ENCODE measurements around the gene MBP. TPM values are rescaled to one million over a fixed set of nuclear protein-coding genes. Genes with fewer than 3 reads are reported as not detected.

The MBP gene
- total RNA-seq, 1 experiment from 2014 or later: 15.6 TPM

DNA sequence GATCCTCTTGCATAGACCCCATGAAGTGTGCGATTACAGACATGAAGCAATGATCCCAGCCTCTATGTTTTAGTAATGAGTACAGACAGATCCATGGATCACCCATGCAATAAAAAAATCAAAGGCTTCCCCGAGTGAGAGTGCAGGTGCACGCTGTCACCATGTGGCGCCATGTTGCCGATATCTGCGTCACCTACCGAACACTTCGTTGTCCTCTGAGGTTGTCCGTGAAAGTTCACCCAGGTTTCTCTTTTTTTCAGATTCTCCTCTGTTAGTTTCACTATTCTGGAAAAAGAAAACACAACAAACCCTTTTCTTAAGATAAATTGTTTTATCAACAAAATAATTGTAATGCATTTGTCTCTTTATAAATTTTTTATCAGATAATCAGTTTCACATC is 66.5 kb downstream of the MBP start:
- DNase-seq (ENCODE audit: low read depth): no peak

DNA sequence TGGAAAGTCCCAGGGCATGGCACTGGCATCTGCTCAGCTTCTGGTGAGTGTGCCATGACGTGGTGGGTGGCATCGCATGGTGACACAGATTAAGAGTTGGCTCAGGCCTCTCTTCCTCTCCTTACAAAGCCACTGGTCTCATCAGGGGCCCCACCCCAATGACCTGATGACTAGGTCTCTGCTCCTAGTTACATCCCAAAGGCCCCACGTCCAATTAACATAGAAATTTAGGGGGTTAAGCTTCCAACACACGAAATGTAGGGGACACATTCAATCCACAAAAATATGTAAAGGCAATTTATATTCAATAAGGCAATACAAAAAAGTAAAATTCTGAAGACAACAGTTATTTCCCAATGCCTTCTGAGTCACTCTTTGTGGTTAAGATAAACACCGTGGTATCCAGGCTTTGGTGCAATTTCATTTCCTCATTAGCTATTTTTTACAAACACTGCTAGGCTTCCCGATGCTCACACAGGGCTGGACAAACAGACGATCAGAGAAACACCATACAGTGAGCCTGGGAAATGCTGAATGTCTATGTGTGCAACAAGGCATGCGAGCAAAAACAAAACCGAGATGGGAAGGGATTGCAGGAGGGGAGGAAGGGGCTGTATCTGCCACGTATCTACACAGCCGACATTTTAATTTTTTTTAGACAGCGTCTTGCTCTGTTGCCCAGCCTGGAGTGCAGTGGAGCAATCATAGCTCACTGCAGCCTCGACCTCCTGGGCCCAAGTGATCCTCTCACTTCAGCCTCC is 67.2 kb downstream of the MBP start:
- peak; percentile 91 for DNase-seq (ENCODE audit: low read depth)

DNA sequence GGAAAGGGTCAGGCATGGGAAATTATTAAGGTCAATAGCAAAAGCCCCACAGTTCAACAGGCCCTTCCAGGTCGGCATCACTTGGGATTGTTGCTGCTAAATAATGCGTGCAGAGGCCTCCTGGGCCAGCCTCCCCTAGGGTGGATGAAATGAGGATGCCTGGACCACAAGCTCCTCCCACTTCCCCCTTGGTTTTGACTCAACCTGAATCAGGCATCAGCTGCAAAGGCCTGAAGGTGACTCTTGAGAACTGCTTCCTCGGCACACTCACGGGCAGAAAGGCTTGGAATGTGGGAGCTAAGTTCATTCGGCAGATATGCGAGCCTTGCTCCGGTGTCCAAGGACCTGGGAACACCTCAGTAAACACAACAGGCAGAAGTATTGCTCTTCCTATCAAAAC is 69.3 kb downstream of the MBP start:
- DNase-seq (ENCODE audit: low read depth): peak; percentile 75

DNA sequence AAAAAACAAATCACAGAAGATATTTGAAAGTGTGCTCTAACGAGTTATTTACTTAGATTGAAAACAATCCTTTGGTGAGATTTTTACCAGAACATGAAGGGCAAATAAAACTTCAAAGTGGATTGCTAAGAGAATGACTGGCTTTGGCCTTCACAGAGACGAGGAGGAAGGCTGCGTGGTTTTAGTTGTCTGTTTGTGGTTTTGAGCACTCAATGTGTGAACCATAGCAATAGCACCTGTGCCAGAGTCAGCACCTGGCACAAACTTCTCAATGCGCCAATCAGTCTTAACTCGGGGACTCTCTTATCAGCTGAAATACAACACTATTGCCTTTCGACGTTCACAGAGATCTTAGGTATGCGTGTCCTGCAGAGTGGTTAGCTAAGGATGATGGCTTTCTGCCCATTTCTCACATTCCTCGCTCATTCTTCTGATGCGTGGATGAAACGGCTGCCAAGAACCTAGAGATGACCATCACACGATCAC is 70.0 kb downstream of the MBP start:
- DNase-seq (ENCODE audit: low read depth): no peak

DNA sequence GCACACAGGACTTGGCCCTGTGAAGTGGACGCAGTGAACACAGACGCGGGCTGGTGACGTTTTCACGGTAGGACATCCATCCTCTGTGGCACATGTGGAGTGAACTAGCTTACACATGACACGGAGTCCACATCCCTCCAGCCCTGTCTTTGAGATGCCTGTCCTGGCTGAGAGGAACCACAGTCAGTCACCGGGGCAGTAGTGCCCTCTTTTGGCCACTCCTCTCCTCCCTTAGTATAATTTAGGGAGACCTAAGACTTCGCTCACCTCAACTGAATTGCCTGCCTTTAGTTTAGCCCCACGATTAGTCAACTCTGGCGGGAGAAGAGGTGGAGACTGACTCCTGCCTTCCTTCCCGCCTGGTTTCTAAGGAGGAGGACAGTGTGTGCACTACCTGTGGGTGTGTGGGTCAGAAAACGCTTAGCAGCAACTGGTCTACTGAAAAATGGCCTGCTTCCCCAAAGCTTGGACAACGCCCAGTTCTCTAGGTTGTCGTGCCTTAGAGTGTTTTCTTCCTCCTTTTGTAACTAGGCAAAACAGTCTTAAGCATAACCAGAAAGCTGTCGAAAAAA is 70.6 kb downstream of the MBP start:
- DNase-seq (ENCODE audit: low read depth): no peak

DNA sequence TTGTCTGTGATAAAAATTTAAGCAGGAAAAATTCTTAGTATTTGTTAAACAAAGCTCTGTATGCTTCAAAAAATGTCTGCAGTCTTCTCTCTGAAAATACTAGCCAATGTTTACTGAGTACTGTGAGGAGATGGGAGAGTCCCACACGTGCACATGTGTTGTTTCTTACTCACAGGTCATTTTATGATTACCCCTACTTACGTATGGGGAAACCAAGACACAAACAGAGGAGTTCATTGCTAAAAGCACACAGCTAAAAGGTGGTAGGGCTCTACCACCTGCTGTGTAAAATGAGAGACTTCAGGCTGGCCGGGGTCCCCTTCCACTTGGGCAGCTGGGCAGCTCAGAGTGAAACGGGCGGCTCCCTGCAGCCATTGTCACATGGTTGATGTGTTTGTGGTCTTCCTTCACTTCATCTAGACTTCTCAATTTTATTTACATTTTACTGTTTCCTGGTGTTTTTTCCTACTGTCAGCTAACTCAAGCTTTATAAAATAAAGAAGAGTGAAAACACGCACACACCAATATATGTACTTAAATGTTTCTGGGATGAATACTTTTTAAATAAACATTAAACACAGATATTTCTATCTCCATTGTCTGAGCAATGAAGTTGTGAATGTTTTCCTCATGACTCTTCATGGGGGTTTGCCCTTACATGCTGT is 71.2 kb downstream of the MBP start:
- DNase-seq (ENCODE audit: low read depth): no peak

DNA sequence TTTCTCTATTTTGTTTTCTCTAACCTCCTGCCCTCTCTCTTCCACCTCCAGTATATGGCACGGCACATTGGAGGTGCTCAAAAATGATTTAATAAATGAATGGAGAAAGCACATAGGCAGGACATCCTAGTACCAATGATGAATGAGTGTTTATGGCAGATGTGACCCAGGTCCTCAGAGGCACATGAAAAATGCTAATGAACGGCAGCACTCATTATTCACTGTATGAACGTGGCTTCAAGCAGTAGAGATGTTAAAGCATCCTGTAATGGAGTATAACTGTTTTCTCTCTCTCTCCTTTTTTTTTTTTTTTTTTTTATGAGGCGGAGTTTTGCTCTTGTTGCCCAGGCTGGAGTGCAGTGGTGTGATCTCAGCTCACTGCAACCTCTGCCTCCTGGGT is 72.4 kb downstream of the MBP start:
- DNase-seq (ENCODE audit: low read depth): no peak

DNA sequence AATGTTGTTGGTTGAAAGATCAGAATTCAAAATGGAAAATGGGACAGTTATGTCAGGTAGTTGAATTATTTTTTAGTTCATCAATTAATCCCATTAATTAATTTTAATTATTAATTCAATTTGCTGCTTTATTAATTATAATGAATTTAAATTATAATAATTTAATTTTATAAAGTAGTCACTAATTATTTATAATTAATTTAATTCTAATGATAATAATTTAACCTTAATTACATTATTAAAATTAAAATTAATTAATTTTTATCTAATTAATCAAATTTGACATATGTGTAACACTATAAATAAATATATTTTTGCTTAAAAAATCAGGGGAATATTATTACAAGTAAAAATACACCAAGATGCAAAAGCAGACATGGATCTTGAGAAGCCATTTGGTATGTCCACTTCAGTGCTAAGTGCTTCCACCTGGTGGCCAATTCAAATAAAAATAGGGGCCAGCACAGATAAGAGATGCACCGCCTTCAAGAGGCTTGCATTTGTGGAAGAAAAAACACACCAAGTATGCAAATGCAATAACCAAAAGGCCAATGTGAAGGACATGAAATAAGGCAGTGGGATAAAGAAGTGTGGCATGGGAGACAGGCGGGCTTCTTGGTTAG is 73.2 kb downstream of the MBP start:
- peak; percentile 68 for DNase-seq (ENCODE audit: low read depth)

DNA sequence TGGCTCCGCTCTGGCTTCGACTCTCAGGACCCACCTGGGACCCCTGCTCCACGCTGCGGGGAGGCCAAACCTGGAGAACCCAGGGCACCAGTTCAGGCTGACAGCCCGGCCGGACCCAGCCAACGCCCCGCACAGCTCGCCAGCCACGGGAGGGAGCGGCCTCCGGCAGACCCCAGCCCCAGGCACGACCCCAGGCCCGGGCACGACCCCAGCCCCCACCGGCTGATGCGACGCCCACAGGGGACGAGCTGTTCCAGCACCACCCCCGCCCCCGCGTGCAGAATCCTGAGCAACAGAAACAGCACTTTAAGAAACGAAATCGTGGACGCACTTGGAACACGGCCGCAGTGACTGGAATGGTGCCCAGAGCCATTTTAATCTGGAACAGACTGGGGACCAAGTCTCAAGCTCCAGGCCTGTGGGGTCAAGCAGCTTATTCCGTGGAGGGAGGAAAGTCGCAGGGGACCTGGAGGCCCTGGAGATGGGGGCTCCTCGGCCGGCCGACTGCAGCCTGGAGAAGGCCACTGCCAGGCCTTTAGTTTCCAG is 74.2 kb downstream of the MBP start:
- no peak for DNase-seq (ENCODE audit: low read depth)

DNA sequence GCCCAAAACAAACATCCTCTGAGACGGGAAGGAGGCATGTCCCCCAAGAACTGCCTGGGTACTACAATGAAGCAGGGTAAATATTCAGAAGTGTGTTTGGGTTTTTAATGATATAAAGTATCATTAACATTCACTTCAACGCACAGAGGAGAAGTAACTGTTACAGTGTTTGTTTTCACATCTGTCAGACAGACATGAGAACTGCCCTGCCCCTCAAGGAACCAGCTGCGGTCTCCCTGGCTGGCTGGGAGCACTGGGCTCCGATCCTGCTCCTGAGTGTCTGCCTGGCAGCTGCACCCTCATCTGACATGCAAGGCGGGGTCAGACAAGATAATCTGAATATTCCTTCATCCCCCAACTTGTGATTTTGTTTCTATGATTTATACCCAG is 75.6 kb downstream of the MBP start:
- no peak for DNase-seq (ENCODE audit: low read depth)

DNA sequence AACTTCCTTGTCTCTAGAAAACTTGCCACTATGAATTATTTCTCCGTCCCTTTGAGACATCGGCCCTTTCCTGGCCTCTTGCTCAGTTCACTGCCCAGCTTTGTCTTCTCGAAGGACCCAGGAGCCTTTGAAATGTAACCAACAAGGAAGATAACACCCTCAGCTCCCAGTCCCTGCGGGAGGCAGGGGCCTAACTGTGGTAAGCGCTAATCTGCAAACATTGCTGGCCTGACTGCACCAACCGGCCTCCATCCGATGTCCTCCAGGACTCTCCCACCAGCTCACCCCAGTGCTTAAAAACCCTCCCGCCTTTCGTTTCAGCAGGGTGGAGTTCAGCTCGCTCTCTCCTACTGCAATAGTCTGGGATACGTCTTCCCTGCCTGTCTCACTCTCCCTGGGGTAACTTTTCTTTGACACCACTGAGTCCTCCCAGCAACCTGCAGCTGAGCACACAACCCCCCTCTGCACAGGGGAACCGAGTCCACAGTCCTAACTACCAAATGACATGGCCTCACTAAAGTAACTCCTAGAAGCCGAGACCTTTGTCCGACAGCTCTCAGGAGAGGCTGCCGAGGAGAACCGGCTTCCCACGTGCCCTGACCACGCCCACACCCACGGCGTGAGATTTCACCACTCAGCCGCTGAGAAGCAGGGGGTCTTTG is 76.1 kb downstream of the MBP start:
- no peak for DNase-seq (ENCODE audit: low read depth)

DNA sequence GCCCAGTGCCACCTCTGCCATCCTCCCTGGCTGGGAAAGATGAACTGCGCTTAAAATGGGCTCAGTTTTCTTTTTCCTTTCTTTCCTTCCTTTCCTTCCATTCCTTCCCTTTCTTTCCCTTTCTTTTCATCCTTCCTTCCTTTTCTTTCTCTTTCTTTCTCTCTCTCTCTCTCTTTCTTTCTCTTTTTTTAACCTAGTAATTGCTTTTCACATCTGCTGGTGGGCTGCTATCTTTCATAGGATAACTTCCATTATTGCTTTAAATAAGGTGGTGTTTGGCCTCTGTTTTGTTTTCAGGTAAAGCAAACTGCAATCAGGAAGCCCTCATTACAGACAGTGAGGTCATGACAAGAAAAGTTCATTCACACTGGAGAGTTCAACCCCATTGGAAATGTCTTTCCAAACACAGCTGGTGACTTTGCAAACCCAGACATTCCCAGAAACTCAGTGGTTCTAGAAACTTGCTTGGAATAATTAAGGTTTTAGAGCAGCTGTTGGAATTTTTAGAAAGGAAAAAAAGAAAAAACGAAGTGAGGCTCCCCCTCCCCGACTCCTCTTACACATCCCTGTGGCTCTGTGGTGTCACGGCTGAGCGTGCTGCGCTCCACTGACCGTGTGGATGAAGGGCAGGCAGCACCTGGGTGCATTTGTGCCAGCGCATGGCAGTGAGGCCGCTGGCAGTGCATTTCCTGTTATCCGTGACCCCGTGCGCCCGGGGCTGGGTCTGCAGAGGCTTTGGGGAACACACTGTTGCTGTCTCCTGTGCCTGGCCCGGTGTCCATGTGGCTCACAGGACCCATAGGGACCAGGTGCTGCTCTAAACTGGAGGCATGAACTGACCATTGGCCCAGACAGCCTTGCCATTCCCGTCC is 76.9 kb downstream of the MBP start:
- no peak for DNase-seq (ENCODE audit: low read depth)

DNA sequence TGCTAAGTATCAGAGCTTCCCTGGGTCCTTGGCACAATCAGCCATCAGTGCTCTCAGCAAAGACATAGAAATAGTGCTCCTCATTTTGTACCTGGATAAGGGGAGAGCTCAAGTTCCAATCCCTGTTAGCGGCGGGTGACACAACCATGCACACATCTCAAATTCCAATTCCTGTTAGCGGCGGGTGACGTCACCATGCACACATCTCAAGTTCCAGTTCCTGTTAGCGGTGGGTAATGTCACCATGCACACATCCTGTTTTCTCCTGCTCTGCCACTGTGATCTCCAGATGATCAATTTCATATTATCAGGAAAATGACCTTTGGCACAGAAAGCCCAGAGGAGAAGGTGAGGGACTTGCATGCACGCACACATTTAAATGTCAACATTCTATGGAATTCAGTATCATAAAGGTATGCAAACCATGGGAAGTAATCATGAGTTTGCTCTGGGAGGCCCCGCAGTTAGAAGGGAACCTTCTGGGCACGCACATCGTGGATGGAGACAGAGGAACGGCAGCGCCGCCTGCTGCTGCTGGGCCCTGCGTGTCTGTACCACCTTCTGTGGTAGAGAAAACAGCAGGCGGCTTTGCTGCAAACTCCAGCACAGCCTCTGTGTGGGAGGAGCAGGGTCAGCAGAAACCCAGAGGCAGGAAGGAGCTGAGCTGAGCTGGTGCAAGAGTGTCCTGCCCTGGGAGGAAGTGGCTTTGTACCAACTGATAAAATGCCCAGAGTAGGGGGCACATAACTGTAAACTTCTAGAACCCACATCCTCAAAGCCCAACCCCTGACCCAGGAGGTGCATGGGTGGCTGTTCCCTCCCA is 77.8 kb downstream of the MBP start:
- DNase-seq (ENCODE audit: low read depth): peak; percentile 90

DNA sequence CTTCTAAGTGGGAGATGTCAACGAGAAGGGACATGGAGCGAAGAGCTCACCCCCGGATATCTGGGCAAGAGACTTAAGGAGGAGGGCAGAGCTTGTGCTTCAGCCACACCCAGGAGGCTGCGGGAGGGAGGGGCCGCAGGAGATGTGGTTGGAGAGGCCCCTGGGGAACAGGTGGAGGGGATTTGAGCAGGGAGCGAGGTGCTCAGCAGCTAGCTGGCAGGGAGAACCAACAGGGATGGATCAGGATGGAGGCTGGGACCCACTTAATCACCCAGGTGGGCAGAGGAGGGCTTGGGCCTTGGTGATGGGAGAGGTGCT is 78.3 kb downstream of the MBP start:
- DNase-seq (ENCODE audit: low read depth): no peak

DNA sequence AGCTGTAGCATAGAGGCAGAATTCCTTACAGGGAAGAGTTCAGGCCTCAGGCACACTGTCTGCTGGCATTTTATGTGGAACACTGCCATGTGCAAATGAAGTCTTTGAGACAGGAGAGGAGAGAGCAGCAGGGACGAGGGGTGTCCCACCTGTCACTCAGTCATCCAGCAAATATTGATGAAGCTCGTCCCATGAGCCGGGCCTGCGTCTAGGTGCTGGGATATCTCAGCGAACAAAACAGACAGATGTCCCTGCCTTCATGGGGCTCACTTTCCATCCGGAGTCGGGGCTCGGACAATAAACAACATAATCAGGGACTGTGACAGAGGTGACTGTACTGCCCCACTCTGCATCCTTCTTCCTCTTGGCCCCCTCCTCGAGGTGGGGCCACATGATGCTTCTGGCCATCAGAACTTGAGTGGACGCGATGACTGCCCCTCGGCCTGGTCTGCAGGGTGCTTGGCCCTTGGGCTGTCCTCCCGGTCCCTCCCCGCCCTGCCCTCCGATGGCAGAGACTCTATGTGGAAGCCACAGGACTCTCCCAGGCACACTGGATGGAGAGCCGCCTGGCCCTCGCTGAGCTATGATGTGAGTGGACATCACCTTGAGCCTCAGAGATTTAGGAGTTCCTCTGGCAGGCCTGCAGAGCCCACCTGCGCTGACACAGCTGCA is 78.8 kb downstream of the MBP start:
- DNase-seq (ENCODE audit: low read depth): no peak

DNA sequence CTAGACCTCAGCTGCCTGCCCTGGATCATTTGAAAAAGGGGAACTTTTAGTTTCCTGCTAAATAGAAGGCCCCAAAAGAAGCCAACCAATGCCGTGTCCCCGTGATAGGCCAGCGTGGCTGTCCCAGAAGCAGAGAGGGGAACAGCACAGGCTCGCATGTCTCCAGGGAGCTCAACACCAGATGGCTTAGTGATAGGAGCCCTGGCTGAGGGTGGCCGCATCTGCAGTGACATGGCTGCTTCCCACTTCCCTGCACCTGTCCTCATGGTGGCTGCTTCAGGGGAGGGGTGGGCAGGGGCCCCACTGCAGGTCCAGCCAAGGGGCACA is 79.6 kb downstream of the MBP start:
- no peak for DNase-seq (ENCODE audit: low read depth)

DNA sequence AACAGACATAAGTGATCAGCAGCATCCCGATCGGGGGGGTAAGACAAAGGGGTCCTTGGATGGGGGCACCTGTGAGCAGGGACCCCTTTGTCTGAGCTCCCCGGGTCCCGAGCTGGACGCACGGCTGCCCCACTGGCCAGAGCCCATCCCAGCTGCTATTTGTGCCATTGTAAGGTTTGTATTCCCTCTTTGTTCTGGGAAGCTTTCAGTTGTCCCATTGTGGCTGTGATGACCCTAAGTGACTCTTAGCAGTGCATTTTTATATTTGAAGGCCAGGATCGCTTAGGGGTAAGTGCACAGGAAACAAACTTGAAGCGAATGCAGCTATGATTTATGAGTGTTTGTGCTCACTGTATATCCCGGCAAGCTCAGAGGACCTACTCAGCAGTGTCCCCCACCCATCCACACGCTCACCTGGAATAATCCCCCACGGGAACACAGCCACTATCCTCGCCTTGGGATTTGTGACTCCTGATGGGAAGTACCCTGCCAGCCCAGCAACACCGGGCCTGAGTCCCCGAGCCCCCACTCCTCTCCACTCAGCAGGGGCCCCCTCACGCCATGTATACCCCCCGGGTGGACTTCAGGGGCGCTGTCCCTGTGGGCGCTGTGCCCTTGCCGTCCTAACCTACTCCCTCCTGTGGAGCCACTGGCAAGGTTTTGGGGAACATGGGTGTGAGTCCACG is 80.1 kb downstream of the MBP start:
- no peak for DNase-seq (ENCODE audit: low read depth)

DNA sequence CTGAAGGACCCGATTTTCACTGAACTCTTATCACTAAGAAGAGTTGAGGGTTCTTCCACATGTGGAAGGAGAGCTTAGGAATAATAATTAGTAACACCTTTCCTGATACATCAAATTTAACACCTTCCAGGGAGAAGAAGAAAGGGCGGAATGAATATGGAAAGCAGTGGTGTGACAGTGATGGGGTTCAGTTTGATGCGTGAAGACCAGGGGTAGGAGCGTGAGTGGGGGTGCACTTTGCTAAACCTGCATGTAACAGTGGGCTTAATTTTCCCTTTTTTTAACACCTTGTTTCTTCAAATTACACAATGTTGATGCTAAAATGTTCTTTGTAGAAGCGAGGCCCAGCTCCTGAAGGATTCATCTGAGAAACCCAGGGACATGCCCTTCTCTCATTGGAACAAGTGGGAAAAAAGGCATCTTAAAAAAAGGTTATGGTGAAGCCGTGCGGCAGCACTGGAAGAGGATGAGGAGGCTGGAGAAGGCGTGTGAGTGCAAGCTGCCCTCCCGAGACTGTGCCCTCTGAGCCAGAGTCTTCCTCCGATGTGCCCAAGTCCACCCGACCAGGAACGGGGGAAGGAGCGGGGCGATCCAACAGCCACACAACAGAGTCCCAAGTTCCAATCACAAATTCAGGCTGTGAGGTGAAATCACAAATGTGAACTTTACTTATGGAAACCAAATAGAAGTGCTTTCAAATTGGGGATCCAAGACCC is 80.8 kb downstream of the MBP start:
- DNase-seq (ENCODE audit: low read depth): no peak
